GM06990 (cell line): ENCODE results near the gene KCTD4.

Source experiments
- DNase-seq: peaks from one replicate; pipeline ENCODE4 v3.0.0-alpha.2; 2011; ENCODE audit not compliant: insufficient read length; ENCODE audit errors: extremely low read depth
- H3K27me3 ChIP-seq: replicated peaks from 2 replicates; pipeline ENCODE4 v1.6.0; 2011; ENCODE audit warnings: low read length; ENCODE audit not compliant: control insufficient read depth, insufficient read depth
- H3K36me3 ChIP-seq: 2 replicates; pipeline ENCODE4 v1.5.1; 2011; ENCODE audit warnings: low read length; ENCODE audit not compliant: control insufficient read depth, insufficient read depth
- H3K4me3 ChIP-seq: replicated peaks from 2 replicates; pipeline ENCODE4 v1.5.1; 2011; ENCODE audit warnings: low read depth, mild to moderate bottlenecking, control low read depth, low read length
- CTCF ChIP-seq: IDR thresholded peaks from 2 replicates; pipeline ENCODE4 v1.5.1; 2011; ENCODE audit warnings: low read length, control low read depth, mild to moderate bottlenecking, inconsistent platforms; ENCODE audit not compliant: insufficient read depth, poor library complexity, severe bottlenecking

KCTD4 gene

DNA sequence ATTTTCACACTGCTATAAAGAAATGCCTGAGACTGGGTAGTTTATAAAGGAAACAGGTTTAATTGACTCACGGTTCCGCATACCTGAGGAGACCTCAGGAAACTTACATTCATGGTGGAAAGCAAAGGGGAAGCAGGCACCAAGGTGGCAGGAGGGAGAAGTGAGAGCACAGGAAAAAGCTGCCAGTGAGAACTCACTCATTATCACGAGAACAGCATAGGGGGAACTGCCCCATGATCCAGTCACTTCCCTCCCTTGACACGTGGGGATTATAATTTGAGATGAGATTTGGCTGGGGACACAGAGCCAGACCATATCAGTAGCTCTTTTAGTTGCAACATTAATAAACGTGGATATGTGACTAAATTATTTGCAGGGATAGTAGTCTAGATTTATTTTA lies 4.3 kb upstream of the KCTD4 start:
- TF ChIP-seq CTCF: no peak
- Histone ChIP-seq H3K36me3 (no peaks in the 10 kb centered on the region; the same call in 1 of the 2 replicates), H3K4me3 (no peak overlapping the region), H3K27me3 (no peaks in the 10 kb centered on the region)
- DNase-seq: no peak

GRCh38 chr13:45199711-45200110 lies 1.1 kb downstream of the KCTD4 start:
- H3K36me3 ChIP-seq: no peaks in the 10 kb centered on the region
- H3K4me3 ChIP-seq: no peak overlapping the region
- no peak for TF ChIP-seq CTCF
- no peaks in the 10 kb centered on the region for H3K27me3 ChIP-seq
- DNase-seq: no peak

DNA sequence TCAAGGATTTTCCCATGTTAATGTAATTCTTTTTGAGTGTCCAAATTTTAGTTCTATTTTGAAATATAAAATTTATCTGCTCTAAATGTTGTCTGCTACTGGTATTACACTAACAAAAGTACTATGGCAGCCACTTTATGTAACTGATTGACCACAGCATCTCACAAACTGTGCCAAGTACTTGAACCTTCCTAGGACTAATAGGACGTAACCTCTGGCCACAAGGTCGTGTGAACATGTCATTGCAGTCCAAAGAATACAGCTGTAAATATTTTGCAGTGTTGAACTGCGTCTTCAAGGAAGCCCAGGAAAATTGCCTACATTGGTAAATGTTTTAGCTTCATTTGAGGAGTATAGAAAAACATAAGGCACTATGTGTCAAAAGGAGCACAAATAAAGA lies 1.9 kb downstream of the KCTD4 start:
- DNase-seq: no peak
- H3K36me3 ChIP-seq: no peaks in the 10 kb centered on the region
- H3K27me3 ChIP-seq: no peaks in the 10 kb centered on the region
- no peak overlapping the region for H3K4me3 ChIP-seq
- TF ChIP-seq CTCF: no peak

- H3K27me3 ChIP-seq: no peaks in the 10 kb centered on the region
- no peak for TF ChIP-seq CTCF
- no peak for DNase-seq
- H3K4me3 ChIP-seq: no peak overlapping the region
- H3K36me3 ChIP-seq: no peaks in the 10 kb centered on the region
Observed at GRCh38 chr13:45198041-45198440, 2.8 kb downstream of the KCTD4 start.

- DNase-seq: no peak
- no peaks in the 10 kb centered on the region for H3K36me3 ChIP-seq
- no peaks in the 10 kb centered on the region for H3K27me3 ChIP-seq
- no peak for TF ChIP-seq CTCF
- no peak overlapping the region for H3K4me3 ChIP-seq
Observed at GRCh38 chr13:45196622-45197021, 4.2 kb downstream of the KCTD4 start.

- no peak for TF ChIP-seq CTCF
- no peak for DNase-seq
- Histone ChIP-seq H3K36me3 (no peaks in the 10 kb centered on the region), H3K27me3 (no peaks in the 10 kb centered on the region), H3K4me3 (no peak overlapping the region)
Observed at GRCh38 chr13:45196096-45196495, 4.7 kb downstream of the KCTD4 start.
